Smooth muscle cell (in vitro differentiated cells): ENCODE results near the gene POT1. TPM values are rescaled to one million over a fixed set of nuclear protein-coding genes. Genes with fewer than 3 reads are reported as not detected.
A peak's percentile ranks its signal among the peaks of the same experiment; 100 is the strongest.

ENCODE experiments used
- DNase-seq: peaks from one replicate; lab custom pipeline; 2025; ENCODE audit not compliant: unreplicated experiment; lab: John Stamatoyannopoulos, UW
- H2AFZ ChIP-seq: fragments of 200-600 bp; sonication (generic); 2 replicates; pipeline ENCODE4 v1.6.0; 2016; ENCODE audit warnings: antibody characterized with exemption, low read depth, mild to moderate bottlenecking
- H3F3A ChIP-seq: fragments of 200-600 bp; sonication (generic); 2 replicates; pipeline ENCODE4 v1.6.0; 2017; ENCODE audit warnings: antibody characterized with exemption, low read depth
- H3K27ac ChIP-seq: fragments of 200-600 bp; sonication (generic); 2 replicates; pipeline ENCODE4 v1.5.1; 2016; ENCODE audit warnings: low read depth, mild to moderate bottlenecking
- H3K27me3 ChIP-seq: fragments of 200-600 bp; sonication (generic); 2 replicates; pipeline ENCODE4 v1.6.1; 2016; ENCODE audit warnings: low read depth, mild to moderate bottlenecking
- H3K36me3 ChIP-seq: fragments of 200-600 bp; sonication (generic); 2 replicates; pipeline ENCODE4 v1.5.1; 2016; ENCODE audit warnings: low read depth
- H3K4me1 ChIP-seq: fragments of 200-600 bp; sonication (generic); 2 replicates; pipeline ENCODE4 v1.5.1; 2016; ENCODE audit warnings: low read depth
- H3K4me2 ChIP-seq: fragments of 200-600 bp; sonication (generic); 2 replicates; pipeline ENCODE4 v1.6.0; 2016; ENCODE audit warnings: mild to moderate bottlenecking
- H3K4me3 ChIP-seq: fragments of 200-600 bp; sonication (generic); 2 replicates; pipeline ENCODE4 v1.5.1; 2016; ENCODE audit warnings: mild to moderate bottlenecking
- H3K79me2 ChIP-seq: fragments of 200-600 bp; sonication (generic); 2 replicates; pipeline ENCODE4 v1.6.0; 2016; ENCODE audit warnings: low read depth, mild to moderate bottlenecking
- H3K9ac ChIP-seq: fragments of 200-600 bp; sonication (generic); 2 replicates; pipeline ENCODE4 v1.6.0; 2016; ENCODE audit warnings: low read depth
- H3K9me3 ChIP-seq: fragments of 200-600 bp; sonication (generic); replicated peaks from 2 replicates; pipeline ENCODE4 v1.5.1; 2016; ENCODE audit warnings: low read depth
- H4K20me1 ChIP-seq: fragments of 200-600 bp; sonication (generic); 2 replicates; pipeline ENCODE4 v1.6.0; 2016; ENCODE audit warnings: low read depth
- WGBS: methylation state at CpG from one replicate; pipeline ENCODE4 v1.1.7; 2016; ENCODE audit warnings: low lambda C conversion rate; 5-methylcytosine and 5-hydroxymethylcytosine counted together
- polyA plus RNA-seq: library from polyadenylated mRNA; unstranded; fragments of >200 nt; fragmentation: Nextera tagmentation; extraction: Ambion mirVana; gene quantifications from 2 replicates; pipeline ENCODE4 v1.2.1, GENCODE V29; 2016
- total RNA-seq: library from RNA; depleted of rRNA; stranded (reverse); fragments of >200 nt; gene quantifications from 2 replicates; pipeline ENCODE4 v1.2.3, GENCODE V29; 2014
- TF ChIP-seq, protein P1 (sequence below): fragments of 200-600 bp; sonication (generic); IDR thresholded peaks from 2 replicates; pipeline ENCODE4 v1.5.1; 2017; ENCODE audit warnings: borderline replicate concordance, mild to moderate bottlenecking, antibody characterized with exemption; ENCODE audit not compliant: insufficient read depth, poor library complexity, severe bottlenecking

POT1 gene
- total and polyA plus RNA-seq, 2 experiments from 2014 or later = 12.2 to 35.5 TPM

- no peaks in the 10 kb centered on the region for H4K20me1 ChIP-seq
- TF ChIP-seq, protein P1, sequence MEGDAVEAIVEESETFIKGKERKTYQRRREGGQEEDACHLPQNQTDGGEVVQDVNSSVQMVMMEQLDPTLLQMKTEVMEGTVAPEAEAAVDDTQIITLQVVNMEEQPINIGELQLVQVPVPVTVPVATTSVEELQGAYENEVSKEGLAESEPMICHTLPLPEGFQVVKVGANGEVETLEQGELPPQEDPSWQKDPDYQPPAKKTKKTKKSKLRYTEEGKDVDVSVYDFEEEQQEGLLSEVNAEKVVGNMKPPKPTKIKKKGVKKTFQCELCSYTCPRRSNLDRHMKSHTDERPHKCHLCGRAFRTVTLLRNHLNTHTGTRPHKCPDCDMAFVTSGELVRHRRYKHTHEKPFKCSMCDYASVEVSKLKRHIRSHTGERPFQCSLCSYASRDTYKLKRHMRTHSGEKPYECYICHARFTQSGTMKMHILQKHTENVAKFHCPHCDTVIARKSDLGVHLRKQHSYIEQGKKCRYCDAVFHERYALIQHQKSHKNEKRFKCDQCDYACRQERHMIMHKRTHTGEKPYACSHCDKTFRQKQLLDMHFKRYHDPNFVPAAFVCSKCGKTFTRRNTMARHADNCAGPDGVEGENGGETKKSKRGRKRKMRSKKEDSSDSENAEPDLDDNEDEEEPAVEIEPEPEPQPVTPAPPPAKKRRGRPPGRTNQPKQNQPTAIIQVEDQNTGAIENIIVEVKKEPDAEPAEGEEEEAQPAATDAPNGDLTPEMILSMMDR = no peak
Observed at GRCh38 chr7:124934841-124935240, 5.2 kb upstream of the POT1 start.

GRCh38 chr7:124930655-124931597, 1.3 kb upstream of the POT1 start:
- Histone ChIP-seq H3K79me2 (peaks cover 31% of the 10 kb centered on the region), H3K27ac (no peak overlapping the region), H3K4me2 (no peak overlapping the region), H3K9ac (no peak overlapping the region), H3K36me3 (peaks cover 4% of the 10 kb centered on the region), H3F3A (no peaks in the 10 kb centered on the region), H3K4me3 (no peak overlapping the region), H3K27me3 (no peaks in the 10 kb centered on the region), H2AFZ (peak overlapping the region; percentile 30), H3K4me1 (peaks cover 7% of the 10 kb centered on the region), H3K9me3 (no peaks in the 10 kb centered on the region), H4K20me1 (no peaks in the 10 kb centered on the region)
- DNase-seq = no peak
- whole genome bisulfite sequencing = 94% methylated on average over 18 of the region's 18 CpGs
- TF ChIP-seq, protein P1 = no peak

More at GRCh38 chr7:124934841-124935240, 5.2 kb upstream of the POT1 start:
- Histone ChIP-seq H3K79me2 (no peaks in the 10 kb centered on the region), H3K4me2 (no peak overlapping the region), H3K4me1 (no peaks in the 10 kb centered on the region), H3K27me3 (no peaks in the 10 kb centered on the region), H3K36me3 (no peaks in the 10 kb centered on the region), H3F3A (no peaks in the 10 kb centered on the region), H3K9ac (no peak overlapping the region), H3K9me3 (no peaks in the 10 kb centered on the region), H3K4me3 (no peak overlapping the region), H2AFZ (no peak overlapping the region), H3K27ac (no peak overlapping the region)
- no peak for DNase-seq

GRCh38 chr7:124930173-124930623, 573 bp upstream of the POT1 start:
- peaks cover 7% of the 10 kb centered on the region for H3K4me1 ChIP-seq
- H3F3A ChIP-seq = no peaks in the 10 kb centered on the region
- H4K20me1 ChIP-seq = peaks cover 7% of the 10 kb centered on the region
- peak overlapping the region; percentile 77 for H3K4me3 ChIP-seq
- H3K4me2 ChIP-seq = peak overlapping the region; percentile 84
- TF ChIP-seq, protein P1 = no peak
- peak overlapping the region; percentile 49 for H3K9ac ChIP-seq
- peak overlapping the region; percentile 74 for H3K27ac ChIP-seq
- H2AFZ ChIP-seq = peak overlapping the region; percentile 65
- WGBS = 20% methylated on average over 1 of the region's 1 CpG
- no peaks in the 10 kb centered on the region for H3K9me3 ChIP-seq
- peaks cover 38% of the 10 kb centered on the region for H3K79me2 ChIP-seq
- H3K27me3 ChIP-seq = no peaks in the 10 kb centered on the region
- DNase-seq = no peak
- H3K36me3 ChIP-seq = peaks cover 4% of the 10 kb centered on the region
